SU-DHL-6 (cell line): ENCODE data around the gene EMX1.

ENCODE experiments used
- EZH2phosphoT487 ChIP-seq: fragments of 200-600 bp; sonication (generic), shearing (Covaris generic); conservative IDR thresholded peaks from 2 replicates; pipeline ENCODE4 v1.6.1; 2018; ENCODE audit warnings: mild to moderate bottlenecking, antibody characterized with exemption, low read length, moderate library complexity, mixed read lengths
- TF ChIP-seq, protein P1 (sequence below): fragments of 200-600 bp; sonication (generic); IDR thresholded peaks from one replicate; pipeline ENCODE4 v1.5.1; 2017; ENCODE audit warnings: antibody characterized with exemption, mild to moderate bottlenecking, low read length, moderate library complexity; ENCODE audit not compliant: insufficient read depth, poor library complexity, severe bottlenecking

DNA sequence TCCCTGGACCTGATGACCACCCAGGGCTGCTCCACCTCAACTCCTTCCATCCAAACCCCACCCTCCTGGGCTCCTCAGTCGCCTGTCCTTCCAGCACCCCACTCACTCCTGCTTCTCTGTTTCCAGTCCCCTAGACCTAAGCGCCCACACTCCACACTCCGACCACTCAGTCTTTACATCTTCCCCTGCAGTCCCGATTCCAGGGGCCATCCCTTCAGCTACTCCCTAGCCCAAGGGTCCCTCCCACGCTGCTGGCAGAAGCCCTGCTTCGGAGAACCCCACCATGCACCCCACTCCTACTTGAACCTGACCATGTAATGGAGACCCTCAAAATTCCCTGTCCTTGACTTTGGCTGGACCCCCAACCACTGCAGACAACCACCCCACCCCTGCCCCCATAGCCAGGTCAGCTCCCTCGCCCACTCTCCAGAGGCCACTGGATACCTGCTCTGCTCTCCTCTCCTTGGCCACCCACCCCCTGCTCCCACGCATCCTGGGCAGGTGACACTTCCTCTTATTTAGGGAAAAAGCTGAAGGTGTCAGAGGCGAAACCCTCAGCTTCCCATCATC, 28.2 kb downstream of the EMX1 start:
- TF ChIP-seq, protein P1, sequence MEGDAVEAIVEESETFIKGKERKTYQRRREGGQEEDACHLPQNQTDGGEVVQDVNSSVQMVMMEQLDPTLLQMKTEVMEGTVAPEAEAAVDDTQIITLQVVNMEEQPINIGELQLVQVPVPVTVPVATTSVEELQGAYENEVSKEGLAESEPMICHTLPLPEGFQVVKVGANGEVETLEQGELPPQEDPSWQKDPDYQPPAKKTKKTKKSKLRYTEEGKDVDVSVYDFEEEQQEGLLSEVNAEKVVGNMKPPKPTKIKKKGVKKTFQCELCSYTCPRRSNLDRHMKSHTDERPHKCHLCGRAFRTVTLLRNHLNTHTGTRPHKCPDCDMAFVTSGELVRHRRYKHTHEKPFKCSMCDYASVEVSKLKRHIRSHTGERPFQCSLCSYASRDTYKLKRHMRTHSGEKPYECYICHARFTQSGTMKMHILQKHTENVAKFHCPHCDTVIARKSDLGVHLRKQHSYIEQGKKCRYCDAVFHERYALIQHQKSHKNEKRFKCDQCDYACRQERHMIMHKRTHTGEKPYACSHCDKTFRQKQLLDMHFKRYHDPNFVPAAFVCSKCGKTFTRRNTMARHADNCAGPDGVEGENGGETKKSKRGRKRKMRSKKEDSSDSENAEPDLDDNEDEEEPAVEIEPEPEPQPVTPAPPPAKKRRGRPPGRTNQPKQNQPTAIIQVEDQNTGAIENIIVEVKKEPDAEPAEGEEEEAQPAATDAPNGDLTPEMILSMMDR, result no peak
- no peak for TF ChIP-seq EZH2phosphoT487
